RKO (cell line): ENCODE data around the gene KANK2.
"Not testable (repeated sequence)": the region's sequence is repeated elsewhere in the genome, so short reads cannot be mapped to it uniquely, and the experiment has no call there.

Source experiments
- DNase-seq: peaks from one replicate; pipeline ENCODE4 v3.0.0-alpha.2; 2016; ENCODE audit warnings: low spot score

Gene KANK2

GRCh38 chr19:11172576-11172975, 24.8 kb downstream of the KANK2 start:
- no peak for DNase-seq

GRCh38 chr19:11171144-11171543, 26.2 kb downstream of the KANK2 start:
- no peak for DNase-seq

GRCh38 chr19:11169896-11170678, 27.3 kb downstream of the KANK2 start:
- no peak for DNase-seq

- DNase-seq, result peak; percentile 95
Measured at GRCh38 chr19:11168568-11168967, 28.8 kb downstream of the KANK2 start.

- DNase-seq, result no peak
Measured at GRCh38 chr19:11166281-11167142, 30.8 kb downstream of the KANK2 start.

- DNase-seq, result no peak
Measured at GRCh38 chr19:11165486-11166030, 31.8 kb downstream of the KANK2 start.

- DNase-seq, result no peak
Measured at GRCh38 chr19:11164879-11165406, 32.4 kb downstream of the KANK2 start.

- DNase-seq, result no peak
Measured at GRCh38 chr19:11164296-11164695, 33.0 kb downstream of the KANK2 start.

GRCh38 chr19:11160440-11160768, 36.9 kb downstream of the KANK2 start:
- DNase-seq, result not testable (repeated sequence)

GRCh38 chr19:11159598-11160439, 37.5 kb downstream of the KANK2 start:
- DNase-seq, result no peak

- DNase-seq, result peak; percentile 99
Measured at GRCh38 chr19:11155373-11156120, 41.8 kb downstream of the KANK2 start, which contains the start of gene SPC24. Gene SPC24, minus strand, starts transcription at chr19:11155782. Its CDS starts 6 bp downstream, at chr19:11155776.

GRCh38 chr19:11154683-11155047, 42.7 kb downstream of the KANK2 start:
- no peak for DNase-seq

- DNase-seq, result no peak
Measured at GRCh38 chr19:11152318-11153062, 44.9 kb downstream of the KANK2 start.

- no peak for DNase-seq
Measured at GRCh38 chr19:11151181-11151580, 46.2 kb downstream of the KANK2 start.

- DNase-seq, result no peak
Measured at GRCh38 chr19:11148001-11148400, 49.3 kb downstream of the KANK2 start.

GRCh38 chr19:11145536-11145924, 51.8 kb downstream of the KANK2 start:
- DNase-seq, result no peak

- peak; percentile 78 for DNase-seq
Measured at GRCh38 chr19:11142528-11143171, 54.7 kb downstream of the KANK2 start.

- DNase-seq, result no peak
Measured at GRCh38 chr19:11141937-11142527, 55.3 kb downstream of the KANK2 start.

- no peak for DNase-seq
Measured at GRCh38 chr19:11140896-11141295, 56.4 kb downstream of the KANK2 start.
